HEK293T (cell line): ENCODE results near the gene METAP1D.
A peak's percentile ranks its signal among the peaks of the same experiment; 100 is the strongest.

Source experiments
- CTCF ChIA-PET: fragments of 350-600 bp; formaldehyde crosslinking; extraction: SDS; loops from one replicate; lab custom pipeline; 2021; ENCODE audit warnings: antibody characterized with exemption, inconsistent platforms; lab: Yijun Ruan, JAX
- POLR2A ChIA-PET: fragments of 350-600 bp; formaldehyde crosslinking; extraction: SDS; loops from one replicate; lab custom pipeline; 2020; ENCODE audit warnings: antibody characterized with exemption, inconsistent platforms; lab: Yijun Ruan, JAX
- DNase-seq: peaks from one replicate; pipeline ENCODE4 v3.0.0; 2012; ENCODE audit warnings: mixed read lengths; ENCODE audit errors: extremely low spot score
- ARNT ChIP-seq: fragments of 450-650 bp; IDR thresholded peaks from 2 replicates; pipeline ENCODE4 v1.6.1; 2017; ENCODE audit warnings: mild to moderate bottlenecking
- BHLHE40 ChIP-seq: fragments of 450-650 bp; IDR thresholded peaks from 2 replicates; pipeline ENCODE4 v1.6.1; 2016; ENCODE audit warnings: mild to moderate bottlenecking, moderate library complexity, borderline replicate concordance
- CTBP1 ChIP-seq: fragments of 450-650 bp; IDR thresholded peaks from 2 replicates; pipeline ENCODE4 v1.6.1; 2016; ENCODE audit warnings: borderline replicate concordance
- ELF4 ChIP-seq: fragments of 450-650 bp; IDR thresholded peaks from 2 replicates; pipeline ENCODE4 v1.6.1; 2017; ENCODE audit warnings: antibody characterized with exemption
- FOXA1 ChIP-seq: fragments of 450-650 bp; IDR thresholded peaks from 2 replicates; pipeline ENCODE4 v1.6.1; 2016; ENCODE audit warnings: mild to moderate bottlenecking
- FOXK2 ChIP-seq: fragments of 450-650 bp; IDR thresholded peaks from 2 replicates; pipeline ENCODE4 v1.6.1; 2016; ENCODE audit warnings: mild to moderate bottlenecking
- FOXM1 ChIP-seq: fragments of 450-650 bp; IDR thresholded peaks from 2 replicates; pipeline ENCODE4 v1.6.1; 2017; ENCODE audit warnings: mild to moderate bottlenecking, borderline replicate concordance
- HDGF ChIP-seq: fragments of 450-650 bp; IDR thresholded peaks from 2 replicates; pipeline ENCODE4 v1.6.1; 2017; ENCODE audit warnings: antibody characterized with exemption, borderline replicate concordance
- L3MBTL2 ChIP-seq: fragments of 450-650 bp; conservative IDR thresholded peaks from 2 replicates; pipeline ENCODE4 v1.6.1; 2016; ENCODE audit warnings: mild to moderate bottlenecking
- LEF1 ChIP-seq: fragments of 450-650 bp; IDR thresholded peaks from 2 replicates; pipeline ENCODE4 v1.6.1; 2017; ENCODE audit warnings: mild to moderate bottlenecking, borderline replicate concordance
- NFRKB ChIP-seq: fragments of 450-650 bp; IDR thresholded peaks from 2 replicates; pipeline ENCODE4 v1.6.1; 2016; ENCODE audit warnings: mild to moderate bottlenecking, moderate library complexity
- SP1 ChIP-seq: fragments of 450-650 bp; IDR thresholded peaks from 2 replicates; pipeline ENCODE4 v1.6.1; 2017
- SUZ12 ChIP-seq: fragments of 450-650 bp; IDR thresholded peaks from 2 replicates; pipeline ENCODE4 v1.6.1; 2016; ENCODE audit warnings: mild to moderate bottlenecking
- TARDBP ChIP-seq: fragments of 450-650 bp; IDR thresholded peaks from 2 replicates; pipeline ENCODE4 v1.6.1; 2016
- ZNF384 ChIP-seq: fragments of 450-650 bp; IDR thresholded peaks from 2 replicates; pipeline ENCODE4 v1.6.1; 2016
- TF ChIP-seq, protein P1 (sequence below): fragments of 450-650 bp; IDR thresholded peaks from 2 replicates; pipeline ENCODE4 v1.6.1; 2016

The METAP1D gene

GRCh38 chr2:172091761-172092566 is 92.2 kb downstream of the METAP1D start:
- CTCF ChIA-PET, result interaction anchor here (0.8 kb wide), 1 partner anchor 360 kb away, joined by 5 read pairs; no protein-coding TSS in a partner anchor
- TF ChIP-seq ZNF384, result no peak
- TF ChIP-seq ARNT, result no peak
- TF ChIP-seq SUZ12, result no peak
- no peak for TF ChIP-seq L3MBTL2
- TF ChIP-seq LEF1, result no peak
- TF ChIP-seq BHLHE40, result no peak
- no peak for TF ChIP-seq FOXA1
- no peak for TF ChIP-seq SP1
- no peak for TF ChIP-seq HDGF
- no peak for TF ChIP-seq TARDBP
- no peak for TF ChIP-seq FOXK2
- TF ChIP-seq, protein P1, sequence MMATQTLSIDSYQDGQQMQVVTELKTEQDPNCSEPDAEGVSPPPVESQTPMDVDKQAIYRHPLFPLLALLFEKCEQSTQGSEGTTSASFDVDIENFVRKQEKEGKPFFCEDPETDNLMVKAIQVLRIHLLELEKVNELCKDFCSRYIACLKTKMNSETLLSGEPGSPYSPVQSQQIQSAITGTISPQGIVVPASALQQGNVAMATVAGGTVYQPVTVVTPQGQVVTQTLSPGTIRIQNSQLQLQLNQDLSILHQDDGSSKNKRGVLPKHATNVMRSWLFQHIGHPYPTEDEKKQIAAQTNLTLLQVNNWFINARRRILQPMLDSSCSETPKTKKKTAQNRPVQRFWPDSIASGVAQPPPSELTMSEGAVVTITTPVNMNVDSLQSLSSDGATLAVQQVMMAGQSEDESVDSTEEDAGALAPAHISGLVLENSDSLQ, result no peak
- TF ChIP-seq NFRKB, result no peak
- no peak for DNase-seq
- POLR2A ChIA-PET, result interaction anchor here (1.0 to 1.6 kb wide), 2 partner anchors 10 kb away, joined by 4 to 5 read pairs; no protein-coding TSS in a partner anchor

- no peak for DNase-seq
- ChIA-PET POLR2A (interaction anchor here (1.0 to 1.2 kb wide), 2 partner anchors 9 to 10 kb away, joined by 3 to 4 read pairs; partner anchors contain the start of gene DLX2), CTCF (interaction anchor here (0.8 kb wide), 1 partner anchor 359 kb away, joined by 5 read pairs; no protein-coding TSS in a partner anchor)
- TF ChIP-seq ELF4 (no peak), NFRKB (no peak), HDGF (no peak), FOXM1 (no peak), LEF1 (no peak), CTBP1 (no peak), L3MBTL2 (no peak), SP1 (no peak), ARNT (no peak)
Observed at GRCh38 chr2:172092716-172093415, 93.1 kb downstream of the METAP1D start.

- no peak for TF ChIP-seq ELF4
- no peak for TF ChIP-seq FOXA1
- no peak for TF ChIP-seq HDGF
- no peak for TF ChIP-seq FOXK2
- TF ChIP-seq BHLHE40, result no peak
- ChIA-PET POLR2A (interaction anchor here (0.7 to 1.2 kb wide), 3 partner anchors 8 to 9 kb away, joined by 3 to 4 read pairs (median 3); partner anchors contain the start of genes DLX1 and DLX2), CTCF (no interaction called here)
- no peak for DNase-seq
Observed at GRCh38 chr2:172093416-172094293, 93.9 kb downstream of the METAP1D start.

DNA sequence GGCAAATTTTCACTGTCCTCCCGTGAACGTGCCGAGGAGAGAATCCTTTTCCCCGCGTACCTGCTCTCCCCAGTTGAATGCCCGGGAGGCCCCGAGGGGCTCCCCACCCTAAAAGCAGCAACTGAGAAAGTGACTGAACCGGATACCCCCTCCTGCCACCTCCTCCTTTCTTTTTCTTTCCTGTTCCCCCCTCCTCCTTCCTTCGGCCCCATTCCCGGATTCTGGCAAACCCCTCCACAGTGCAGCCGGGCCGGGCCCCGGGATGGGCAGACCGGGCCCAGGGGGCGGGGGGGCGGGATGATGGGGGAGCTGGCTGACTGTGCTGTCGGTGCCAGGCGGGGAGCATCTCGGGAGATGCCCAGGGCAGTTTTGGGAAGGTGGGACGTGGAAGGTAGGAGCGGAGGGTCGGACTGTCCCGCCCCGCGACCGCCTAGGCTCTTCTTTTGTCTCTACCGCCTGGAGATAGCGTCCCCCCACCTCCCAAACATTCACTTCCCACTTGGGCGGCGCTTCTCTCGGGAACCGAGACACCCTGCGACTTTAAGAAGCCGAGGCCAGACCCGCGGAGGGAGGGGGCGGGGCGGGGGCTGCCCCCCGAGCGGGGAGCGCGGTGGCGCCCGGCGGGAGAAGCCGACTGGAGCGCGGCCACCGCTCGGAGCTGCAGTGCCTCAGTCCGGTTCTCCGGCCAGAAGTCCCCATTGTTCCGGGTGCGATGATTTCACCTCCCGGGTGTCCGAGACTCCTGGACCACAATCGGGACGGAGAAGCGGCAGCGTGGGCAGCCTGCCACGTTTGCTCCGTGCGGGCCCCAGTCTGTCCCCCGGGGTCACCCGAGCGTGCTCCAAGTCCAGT is 94.8 kb downstream of the METAP1D start:
- DNase-seq, result no peak
- POLR2A ChIA-PET, result interaction anchor here (0.7 to 6.2 kb wide), 12 partner anchors 8 to 103 kb away, joined by 3 to 135 read pairs (median 6); partner anchors contain the start of genes DLX1 and DLX2
- CTCF ChIA-PET, result interaction anchor here (1.4 to 2.1 kb wide), 2 partner anchors 8 to 9 kb away, joined by 6 to 7 read pairs; partner anchors contain the start of gene DLX1
- no peak for TF ChIP-seq SP1
- no peak for TF ChIP-seq SUZ12

DNA sequence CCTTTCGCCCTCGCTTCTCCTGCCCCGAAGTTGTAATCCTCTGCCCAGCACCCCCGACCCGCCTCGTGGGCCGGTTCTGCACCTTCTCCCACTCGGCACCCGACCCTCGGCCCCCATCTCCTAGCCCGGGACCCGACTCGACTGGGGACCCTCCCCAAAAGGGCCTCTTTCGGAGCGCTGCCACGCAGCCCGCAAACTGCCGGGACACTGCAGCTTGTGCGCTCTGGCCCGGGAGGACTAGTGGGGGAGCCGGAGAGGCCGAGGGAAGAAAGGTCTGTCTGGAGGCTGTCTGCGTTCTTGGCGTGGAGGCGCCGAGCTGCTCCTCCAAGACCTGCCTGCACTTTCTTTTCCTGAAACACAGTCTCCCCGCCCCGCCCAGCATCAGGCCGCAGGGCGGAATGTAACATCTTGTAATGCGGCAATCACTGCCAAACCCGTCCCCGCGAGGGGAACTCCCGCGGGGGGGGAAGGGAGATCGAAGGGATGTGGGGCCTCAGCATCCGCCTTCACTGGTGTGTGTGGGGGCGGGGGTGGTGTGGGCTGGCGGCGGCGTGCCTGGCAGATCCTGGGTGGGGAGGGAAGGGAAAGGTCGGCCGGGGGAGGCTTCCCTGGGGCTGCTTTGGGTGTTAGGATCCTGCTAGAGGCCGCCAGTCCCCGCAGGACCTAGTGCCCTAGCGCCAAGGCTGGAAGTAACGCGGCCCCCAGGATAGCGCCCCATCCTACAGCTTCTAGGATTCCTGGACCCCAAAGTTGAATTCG is 95.6 kb downstream of the METAP1D start:
- ChIA-PET POLR2A (interaction anchor here (0.8 to 6.2 kb wide), 19 partner anchors 11 to 172 kb away, joined by 3 to 135 read pairs (median 4); partner anchors contain the start of genes DLX1 and HAT1), CTCF (interaction anchor here (0.8 to 2.1 kb wide), 5 partner anchors 9 to 43 kb away, joined by 3 to 7 read pairs (median 5); partner anchors contain the start of gene DLX1)
- DNase-seq, result no peak
- TF ChIP-seq ARNT (no peak), TARDBP (peak; percentile 76; the same call in 1 of the 2 replicates), FOXM1 (no peak), L3MBTL2 (0 out of 2 replicates have a peak, but pooled peaks have one; percentile 9), HDGF (no peak)
